ENCODE data around the gene PDE7B.

DNA sequence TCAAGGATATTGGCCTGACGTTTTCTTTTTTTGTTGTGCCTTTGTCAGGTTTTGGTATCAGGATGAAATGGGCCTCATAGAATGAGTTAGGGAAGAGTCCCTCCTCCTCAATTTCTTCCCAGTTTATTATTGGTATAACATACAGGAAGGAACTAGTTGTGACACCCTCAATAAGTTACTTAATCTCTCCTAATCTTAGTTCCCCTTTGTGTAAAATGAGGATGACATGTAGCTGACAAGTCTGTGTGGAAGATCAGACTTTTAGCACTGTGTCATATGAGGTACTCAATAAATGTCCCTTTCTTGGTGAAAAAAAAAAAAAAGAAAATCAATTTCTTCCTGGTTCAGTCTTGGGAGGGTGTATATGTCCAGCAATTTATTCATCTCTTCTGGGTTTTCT is 155.8 kb downstream of the PDE7B start:
- TF ChIP-seq CTCF (conservative IDR thresholded peaks at IDR 0.05; ENCODE audit: low read depth, low read length): no peak
- TF ChIP-seq EZH2 (IDR thresholded peaks at IDR 0.05; ENCODE audit: borderline replicate concordance, low read depth, low read length, poor library complexity, severe bottlenecking): no peak

Data from A673 (cell line).